Gastroesophageal sphincter (tissue), 4 donors: ENCODE results near the gene OBP2B. TPM values are rescaled to one million over a fixed set of nuclear protein-coding genes. Genes with fewer than 3 reads are reported as not detected.

Experiments used
- ATAC-seq: fragments of 150-250 bp; one replicate; pipeline ENCODE4 v1.9.1; 2016; ENCODE audit warnings: mild to moderate bottlenecking, moderate library complexity
- H3K27ac ChIP-seq, 4 donors: fragments of 200-600 bp; sonication (generic) in 3 of 4; 1 replicate in 3 of 4; 2 replicates in 1 of 4; pipeline ENCODE4 v1.5.1; 2016 to 2019
- H3K27me3 ChIP-seq: fragments of 200-600 bp; sonication (generic); one replicate; pipeline ENCODE4 v1.5.1; 2019
- H3K36me3 ChIP-seq, 2 donors: fragments of 200-600 bp; sonication (generic); one replicate each; pipeline ENCODE4 v1.5.1; 2019; ENCODE audit warnings: control low read depth in 1 of 2
- H3K4me1 ChIP-seq, 3 donors: fragments of 200-600 bp; sonication (generic); 1 replicate in 2 of 3; 2 replicates in 1 of 3; pipeline ENCODE4 v1.5.1; 2016 to 2019; ENCODE audit warnings: control low read depth in 2 of 3
- H3K4me3 ChIP-seq, 2 donors: fragments of 200-600 bp; sonication (generic); one replicate each; pipeline ENCODE4 v1.5.1; 2019; ENCODE audit warnings: mild to moderate bottlenecking in 1 of 2, moderate library complexity in 1 of 2
- H3K9me3 ChIP-seq, 3 donors: fragments of 200-600 bp; sonication (generic); one replicate each; pipeline ENCODE4 v1.5.1; 2017 to 2019; ENCODE audit warnings: control low read depth in 2 of 3
- CTCF ChIP-seq, 4 experiments: fragments of 200-600 bp in 2 of 4; fragments of 450-650 bp in 2 of 4; sonication (generic) in 1 of 4; IDR thresholded peaks; one replicate each; pipeline ENCODE4 v1.5.1; 2017 to 2019; ENCODE audit warnings: antibody characterized with exemption in 4 of 4, mild to moderate bottlenecking in 2 of 4, moderate library complexity in 2 of 4
- EP300 ChIP-seq: sonication (generic); formaldehyde crosslinking; IDR thresholded peaks from one replicate; pipeline ENCODE4 v1.6.1; 2017; ENCODE audit warnings: antibody characterized with exemption, mild to moderate bottlenecking
- POLR2A ChIP-seq, 2 donors: fragments of 450-650 bp; IDR thresholded peaks; one replicate each; pipeline ENCODE4 v1.6.1; 2017; ENCODE audit warnings: antibody characterized with exemption in 2 of 2, mild to moderate bottlenecking in 2 of 2, moderate library complexity in 1 of 2
- POLR2AphosphoS5 ChIP-seq: sonication (generic); formaldehyde crosslinking; IDR thresholded peaks from one replicate; pipeline ENCODE4 v1.6.1; 2017; ENCODE audit warnings: antibody characterized with exemption
- WGBS, 2 donors: methylation state at CpG; one replicate each; pipeline ENCODE4 v1.1.5; 2018; ENCODE audit warnings: low coverage in 1 of 2; 5-methylcytosine and 5-hydroxymethylcytosine counted together
- total RNA-seq, 4 donors: library from RNA; depleted of rRNA; stranded (reverse); fragments of >200 nt; gene quantifications; one replicate each; pipeline ENCODE4 v1.1.0, GENCODE V29; 2016

Gene OBP2B
- total RNA-seq, 4 donors from 2014 or later: not detected

- no peak for ATAC-seq
Observed at GRCh38 chr9:133203506-133204075, 5.5 kb downstream of the OBP2B start.

GRCh38 chr9:133202688-133203453 is 6.2 kb downstream of the OBP2B start:
- no peak for ATAC-seq
- Histone ChIP-seq H3K4me1 (no peaks in the 10 kb centered on the region), H3K4me3 (no peak overlapping the region), H3K27ac (no peak overlapping the region), H3K27me3 (peaks cover 83% of the 10 kb centered on the region), H3K36me3 (no peaks in the 10 kb centered on the region), H3K9me3 (no peaks in the 10 kb centered on the region)
- TF ChIP-seq CTCF (IDR thresholded peaks at IDR 0.05): no peak
- no peak for TF ChIP-seq POLR2AphosphoS5
- no peak for TF ChIP-seq POLR2A (IDR thresholded peaks at IDR 0.05)
- no peak for TF ChIP-seq EP300
- 73 to 88% methylated on average over 11 to 13 of the region's 14 CpGs for WGBS, 2 donors

More at GRCh38 chr9:133203506-133204075, 5.5 kb downstream of the OBP2B start:
- H3K36me3 ChIP-seq: no peaks in the 10 kb centered on the region
- no peak for TF ChIP-seq EP300
- no peak for TF ChIP-seq POLR2A (IDR thresholded peaks at IDR 0.05)
- no peak for TF ChIP-seq CTCF (IDR thresholded peaks at IDR 0.05)
- no peak for TF ChIP-seq POLR2AphosphoS5
- no peak overlapping the region for H3K4me3 ChIP-seq
- H3K27ac ChIP-seq: no peak overlapping the region
- H3K4me1 ChIP-seq: no peaks in the 10 kb centered on the region
- WGBS, 2 donors: 73 to 78% methylated on average over 1 to 6 of the region's 10 CpGs
- no peaks in the 10 kb centered on the region for H3K9me3 ChIP-seq
- peaks cover 84% of the 10 kb centered on the region for H3K27me3 ChIP-seq

- 100% methylated on average over 1 of the region's 11 CpGs; no CpG with 5 or more reads in 1 of the 2 donors for WGBS, 2 donors
- Histone ChIP-seq H3K9me3 (no peaks in the 10 kb centered on the region), H3K4me1 (no peaks in the 10 kb centered on the region), H3K27ac (no peak overlapping the region), H3K36me3 (no peaks in the 10 kb centered on the region), H3K27me3 (peaks cover 79% of the 10 kb centered on the region), H3K4me3 (no peak overlapping the region)
- ATAC-seq: no peak
- no peak for TF ChIP-seq EP300
- TF ChIP-seq POLR2A (IDR thresholded peaks at IDR 0.05): no peak
- no peak for TF ChIP-seq CTCF (IDR thresholded peaks at IDR 0.05)
- no peak for TF ChIP-seq POLR2AphosphoS5
Observed at GRCh38 chr9:133202145-133202513, 6.9 kb downstream of the OBP2B start.

GRCh38 chr9:133201424-133202144 is 7.5 kb downstream of the OBP2B start:
- no peak for ATAC-seq

More at GRCh38 chr9:133201424-133202144, 7.5 kb downstream of the OBP2B start:
- TF ChIP-seq CTCF (IDR thresholded peaks at IDR 0.05): no peak
- no peak for TF ChIP-seq EP300
- no peak for TF ChIP-seq POLR2A (IDR thresholded peaks at IDR 0.05)
- no peak for TF ChIP-seq POLR2AphosphoS5
- H3K9me3 ChIP-seq: no peaks in the 10 kb centered on the region
- 62 to 71% methylated on average over 2 to 4 of the region's 13 CpGs for WGBS, 2 donors
- H3K36me3 ChIP-seq: no peaks in the 10 kb centered on the region
- H3K27me3 ChIP-seq: peaks cover 75% of the 10 kb centered on the region
- no peak overlapping the region for H3K4me3 ChIP-seq
- no peaks in the 10 kb centered on the region for H3K4me1 ChIP-seq
- no peak overlapping the region for H3K27ac ChIP-seq
